Measurements from ENCODE around the gene MAPK8IP1. TPM values are rescaled to one million over a fixed set of nuclear protein-coding genes. Genes with fewer than 3 reads are reported as not detected.

MAPK8IP1 gene
- total RNA-seq, 4 donors from 2014 or later = 7.5 to 20.6 (median 16.1) TPM

- Histone ChIP-seq H3K4me1 (peaks cover 0 to 4% (median 2%) of the 10 kb centered on the region in 4 donors), H3K9me3 (no peaks in the 10 kb centered on the region), H3K27ac (replicated peaks in 1 of 4) (no peak overlapping the region), H3K36me3 (no peaks in the 10 kb centered on the region), H3K27me3 (peaks cover 0 to 16% (median 0%) of the 10 kb centered on the region in 4 donors), H3K4me3 (no peak overlapping the region)
- DNase-seq (ENCODE audit: extremely low spot score) = no peak
- TF ChIP-seq POLR2AphosphoS5 (IDR thresholded peaks at IDR 0.05) = no peak
- TF ChIP-seq POLR2A (IDR thresholded peaks at IDR 0.05; ENCODE audit: low read depth) = no peak
- no peak for TF ChIP-seq EP300 (IDR thresholded peaks at IDR 0.05)
- TF ChIP-seq CTCF (IDR thresholded peaks at IDR 0.05) = no peak
- 88% methylated on average over 8 of the region's 9 CpGs for WGBS
- intact Hi-C loops (cut with DNase I) = no loop called here
Measured at GRCh38 chr11:45890886-45891550, 5.6 kb downstream of the MAPK8IP1 start.

GRCh38 chr11:45892856-45893255 is 7.4 kb downstream of the MAPK8IP1 start:
- Histone ChIP-seq H3K4me3 (no peak overlapping the region), H3K4me1 (no peaks in the 10 kb centered on the region), H3K36me3 (no peaks in the 10 kb centered on the region), H3K27ac (replicated peaks in 1 of 4) (no peak overlapping the region), H3K27me3 (peaks cover 0 to 25% (median 0%) of the 10 kb centered on the region in 4 donors), H3K9me3 (no peaks in the 10 kb centered on the region)
- 91% methylated on average over 4 of the region's 5 CpGs for whole genome bisulfite sequencing
- DNase-seq (ENCODE audit: extremely low spot score) = no peak
- intact Hi-C loops (cut with DNase I) = no loop called here
- TF ChIP-seq POLR2AphosphoS5 (IDR thresholded peaks at IDR 0.05) (no peak), CTCF (IDR thresholded peaks at IDR 0.05) (no peak), POLR2A (IDR thresholded peaks at IDR 0.05; ENCODE audit: low read depth) (no peak), EP300 (IDR thresholded peaks at IDR 0.05) (no peak)

- 90% methylated on average over 2 of the region's 6 CpGs for WGBS
- no peak for DNase-seq (ENCODE audit: extremely low spot score)
Measured at GRCh38 chr11:45894555-45895247, 9.2 kb downstream of the MAPK8IP1 start.

GRCh38 chr11:45895553-45896259 is 10.3 kb downstream of the MAPK8IP1 start:
- no peak for DNase-seq (ENCODE audit: extremely low spot score)
- no peak overlapping the region for H3K4me3 ChIP-seq
- 90% methylated on average over 8 of the region's 8 CpGs for WGBS
- intact Hi-C loops (cut with DNase I) = no loop called here
- TF ChIP-seq POLR2A (IDR thresholded peaks at IDR 0.05; ENCODE audit: low read depth) (no peak), POLR2AphosphoS5 (IDR thresholded peaks at IDR 0.05) (no peak), EP300 (IDR thresholded peaks at IDR 0.05) (no peak), CTCF (IDR thresholded peaks at IDR 0.05) (no peak)
- no peak overlapping the region for H3K27ac ChIP-seq (replicated peaks in 1 of 4)
- H3K4me1 ChIP-seq = peaks cover 15 to 19% (median 18%) of the 10 kb centered on the region in 4 donors
- H3K27me3 ChIP-seq = peaks cover 0 to 25% (median 0%) of the 10 kb centered on the region in 4 donors
- no peaks in the 10 kb centered on the region for H3K36me3 ChIP-seq
- no peaks in the 10 kb centered on the region for H3K9me3 ChIP-seq

More at GRCh38 chr11:45894555-45895247, 9.2 kb downstream of the MAPK8IP1 start:
- intact Hi-C loops (cut with DNase I) = no loop called here
- Histone ChIP-seq H3K36me3 (no peaks in the 10 kb centered on the region), H3K4me1 (peaks cover 10 to 14% (median 11%) of the 10 kb centered on the region in 4 donors), H3K9me3 (no peaks in the 10 kb centered on the region), H3K27me3 (peaks cover 0 to 25% (median 0%) of the 10 kb centered on the region in 4 donors), H3K27ac (replicated peaks in 1 of 4) (no peak overlapping the region), H3K4me3 (no peak overlapping the region)
- TF ChIP-seq POLR2AphosphoS5 (IDR thresholded peaks at IDR 0.05) = no peak
- TF ChIP-seq POLR2A (IDR thresholded peaks at IDR 0.05; ENCODE audit: low read depth) = no peak
- no peak for TF ChIP-seq EP300 (IDR thresholded peaks at IDR 0.05)
- TF ChIP-seq CTCF (IDR thresholded peaks at IDR 0.05) = no peak

Measured in esophagus muscularis mucosa (tissue), 4 donors.